SK-N-SH (cell line): ENCODE results near the gene METTL3. TPM values are rescaled to one million over a fixed set of nuclear protein-coding genes. Genes with fewer than 3 reads are reported as not detected.
A peak's percentile ranks its signal among the peaks of the same experiment; 100 is the strongest.

Experiments used
- CTCF ChIA-PET: fragments of 300-600, 350-600 bp; formaldehyde crosslinking; extraction: SDS; loops from one replicate; lab custom pipeline; 2021; lab: Yijun Ruan, JAX
- POLR2A ChIA-PET: fragments of 350-600 bp; sonication (Branson Sonifier 250); formaldehyde crosslinking; extraction: SDS; loops from one replicate; lab custom pipeline; 2020; ENCODE audit warnings: antibody characterized with exemption, inconsistent platforms; lab: Yijun Ruan, JAX
- DNase-seq: peaks from one replicate; pipeline ENCODE4 v3.0.0; 2012
- H2AFZ ChIP-seq: fragments of 200-600 bp; sonication (generic); 2 replicates; pipeline ENCODE4 v1.8.1; 2016; ENCODE audit warnings: antibody characterized with exemption, mild to moderate bottlenecking, low read depth
- H3F3A ChIP-seq: fragments of 200-600 bp; sonication (generic); replicated peaks from 2 replicates; pipeline ENCODE3; 2016; ENCODE audit warnings: antibody characterized with exemption, mild to moderate bottlenecking; ENCODE audit not compliant: insufficient read depth
- H3K27ac ChIP-seq, 2 experiments: fragments of 200-500 bp in 1 of 2; fragments of 200-600 bp in 1 of 2; sonication (Bioruptor generic) in 1 of 2; sonication (generic), shearing (Covaris generic) in 1 of 2; 2 replicates each; pipeline versions ENCODE4 v1.5.1 to v1.6.1; 2014 to 2016; ENCODE audit warnings: low read depth in 2 of 2, inconsistent platforms in 1 of 2, low read length in 1 of 2, mild to moderate bottlenecking in 1 of 2, mixed read lengths in 1 of 2
- H3K27me3 ChIP-seq: fragments of 200-600 bp; sonication (generic), shearing (Covaris generic); 2 replicates; pipeline ENCODE4 v1.6.1; 2016; ENCODE audit warnings: mixed run types; ENCODE audit not compliant: insufficient read depth
- H3K36me3 ChIP-seq, 2 experiments: fragments of 200-500 bp in 1 of 2; fragments of 200-600 bp in 1 of 2; sonication (Bioruptor generic) in 1 of 2; sonication (generic) in 1 of 2; replicated peaks in 1 of 2; 2 replicates each; pipeline versions ENCODE3 to v1.5.1; 2014 to 2016; ENCODE audit warnings: low read length in 1 of 2, mild to moderate bottlenecking in 1 of 2; ENCODE audit not compliant: insufficient read depth in 2 of 2, control insufficient read depth in 1 of 2
- H3K4me1 ChIP-seq, 2 experiments: fragments of 200-500 bp in 1 of 2; fragments of 200-600 bp in 1 of 2; sonication (Bioruptor generic) in 1 of 2; sonication (generic), shearing (Covaris generic) in 1 of 2; 2 replicates each; pipeline versions ENCODE4 v1.5.1 to v1.6.1; 2014 to 2016; ENCODE audit warnings: low read depth in 1 of 2, low read length in 1 of 2, mixed run types in 1 of 2; ENCODE audit not compliant: insufficient read depth in 2 of 2, control insufficient read depth in 1 of 2
- H3K4me2 ChIP-seq: fragments of 200-600 bp; sonication (generic), shearing (Covaris generic); 2 replicates; pipeline ENCODE4 v1.6.1; 2017; ENCODE audit warnings: mixed run types
- H3K4me3 ChIP-seq, 2 experiments: fragments of 200-500 bp in 1 of 2; fragments of 200-600 bp in 1 of 2; sonication (Bioruptor generic) in 1 of 2; sonication (generic), shearing (Covaris generic) in 1 of 2; 2 replicates each; pipeline versions ENCODE4 v1.5.1 to v1.8.1; 2014 to 2016; ENCODE audit warnings: low read depth in 2 of 2, inconsistent platforms in 1 of 2, low read length in 1 of 2, mild to moderate bottlenecking in 1 of 2, mixed read lengths in 1 of 2, moderate library complexity in 1 of 2
- H3K79me2 ChIP-seq: fragments of 200-600 bp; sonication (generic); 2 replicates; pipeline ENCODE4 v1.8.1; 2017; ENCODE audit warnings: mild to moderate bottlenecking; ENCODE audit not compliant: insufficient read depth
- H3K9ac ChIP-seq: fragments of 200-600 bp; sonication (generic); 2 replicates; pipeline ENCODE4 v1.6.1; 2017; ENCODE audit warnings: mixed run types
- H3K9me2 ChIP-seq: fragments of 200-600 bp; sonication (generic); 2 replicates; pipeline ENCODE4 v1.6.1; 2017; ENCODE audit warnings: mixed run types
- H3K9me3 ChIP-seq: fragments of 200-600 bp; sonication (generic); 2 replicates; pipeline ENCODE4 v1.6.1; 2017; ENCODE audit warnings: mixed run types, mild to moderate bottlenecking, moderate library complexity
- H4K20me1 ChIP-seq: fragments of 200-600 bp; sonication (generic); 2 replicates; pipeline ENCODE4 v1.6.1; 2017; ENCODE audit warnings: mild to moderate bottlenecking, mixed run types; ENCODE audit not compliant: insufficient read depth
- EP300 ChIP-seq, 2 experiments: IDR thresholded peaks; 2 replicates each; pipeline versions ENCODE4 v1.4.0 to v1.6.1; 2012; ENCODE audit warnings: borderline replicate concordance in 1 of 2, low read depth in 1 of 2, low read length in 1 of 2
- EZH2phosphoT487 ChIP-seq: fragments of 200-600 bp; sonication (generic); IDR thresholded peaks from 2 replicates; pipeline ENCODE4 v1.6.1; 2017; ENCODE audit warnings: low read depth, mixed run types, mild to moderate bottlenecking, antibody characterized with exemption, moderate library complexity, borderline replicate concordance
- FOSL2 ChIP-seq: IDR thresholded peaks from 2 replicates; pipeline ENCODE4 v1.4.0; 2012; ENCODE audit warnings: low read depth, mild to moderate bottlenecking, moderate library complexity, borderline replicate concordance
- FOXM1 ChIP-seq: IDR thresholded peaks from 2 replicates; pipeline ENCODE4 v1.4.0; 2012; ENCODE audit warnings: low read depth, mild to moderate bottlenecking
- GABPA ChIP-seq: IDR thresholded peaks from 2 replicates; pipeline ENCODE4 v1.4.0; 2012; ENCODE audit warnings: low read depth, mild to moderate bottlenecking
- MEF2A ChIP-seq: IDR thresholded peaks from 2 replicates; pipeline ENCODE4 v1.4.0; 2012; ENCODE audit warnings: low read depth, borderline replicate concordance
- MXI1 ChIP-seq: IDR thresholded peaks from 2 replicates; pipeline ENCODE4 v1.6.1; 2012; ENCODE audit warnings: mild to moderate bottlenecking, low read depth, low read length, improper control_type of control experiment
- RAD21 ChIP-seq: IDR thresholded peaks from 2 replicates; pipeline ENCODE4 v1.6.1; 2012; ENCODE audit warnings: mild to moderate bottlenecking, low read length
- SIN3A ChIP-seq: IDR thresholded peaks from 2 replicates; pipeline ENCODE4 v1.6.1; 2012; ENCODE audit warnings: low read depth, mild to moderate bottlenecking, low read length, moderate library complexity, borderline replicate concordance
- TAF1 ChIP-seq: IDR thresholded peaks from 2 replicates; pipeline ENCODE4 v1.6.1; 2012; ENCODE audit warnings: low read depth, mild to moderate bottlenecking, low read length, moderate library complexity, borderline replicate concordance
- TCF12 ChIP-seq: IDR thresholded peaks from 2 replicates; pipeline ENCODE4 v1.4.0; 2012
- TEAD4 ChIP-seq: IDR thresholded peaks from 2 replicates; pipeline ENCODE4 v1.4.0; 2012; ENCODE audit warnings: mild to moderate bottlenecking, borderline replicate concordance; ENCODE audit not compliant: insufficient read depth
- WGBS: methylation state at CpG from one replicate; pipeline ENCODE4 v1.1.6; 2017; ENCODE audit warnings: low lambda C conversion rate; 5-methylcytosine and 5-hydroxymethylcytosine counted together
- polyA plus RNA-seq, 3 experiments: library from polyadenylated mRNA; depleted of rRNA; stranded (reverse); fragments of >200 nt; gene quantifications; 2 replicates each; pipeline ENCODE4 v1.2.3, GENCODE V29; 2012
- TF ChIP-seq, protein P1 (sequence below): fragments of 200-600 bp; sonication (generic); IDR thresholded peaks from 2 replicates; pipeline ENCODE4 v1.6.1; 2017; ENCODE audit warnings: antibody characterized with exemption, mild to moderate bottlenecking, moderate library complexity
- TF ChIP-seq, protein P2 (sequence below): IDR thresholded peaks from 2 replicates; pipeline ENCODE4 v1.4.0; 2012; ENCODE audit warnings: low read depth
- TF ChIP-seq, protein P3 (sequence below): IDR thresholded peaks from 2 replicates; pipeline ENCODE4 v1.4.0; 2012; ENCODE audit warnings: low read depth, borderline replicate concordance
- TF ChIP-seq, protein P4 (sequence below): IDR thresholded peaks from 2 replicates; pipeline ENCODE4 v1.6.1; 2012; ENCODE audit warnings: mild to moderate bottlenecking, low read depth, low read length, moderate library complexity

The METTL3 gene
- polyA plus RNA-seq, 1 of the 3 experiments (the other 2 are of a cell fraction), result 118 TPM

DNA sequence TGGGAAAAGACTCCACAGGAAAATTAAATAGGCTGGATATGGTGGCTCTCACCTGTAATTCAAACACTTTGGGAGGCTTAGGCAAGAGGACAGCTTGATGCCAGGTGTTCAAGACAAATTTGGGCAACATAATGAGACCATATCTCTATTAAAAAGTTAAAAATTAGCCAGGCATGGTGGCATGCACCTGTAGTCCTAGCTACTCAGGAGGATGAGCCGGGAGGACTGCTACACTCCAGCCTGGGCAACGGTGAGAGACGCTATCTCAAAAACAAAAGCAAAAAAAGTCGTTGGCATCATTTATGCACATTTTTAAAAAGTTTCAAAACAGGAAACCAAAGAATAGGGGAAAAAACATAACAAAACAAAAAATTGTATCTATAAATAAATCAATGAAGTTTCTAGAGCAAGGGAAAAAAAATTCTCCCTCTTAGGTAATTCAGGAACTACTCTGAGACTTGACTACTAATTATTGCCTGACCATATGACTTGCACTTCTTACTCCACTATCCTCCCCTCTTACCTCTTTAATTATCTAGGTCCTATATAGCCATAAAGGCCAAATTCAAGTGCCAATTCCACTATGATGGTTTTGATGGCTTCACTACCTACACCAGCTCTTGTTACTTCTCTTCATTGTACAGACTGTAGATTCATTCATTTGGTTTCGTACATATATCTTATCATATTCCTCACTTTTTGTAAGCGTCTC is 1.6 kb downstream of the METTL3 start:
- peaks cover 64% of the 10 kb centered on the region for H3K79me2 ChIP-seq
- H3K9ac ChIP-seq, result peak overlapping the region; percentile 90; the same call in 1 of the 2 replicates
- H3K27ac ChIP-seq, result peak overlapping the region in 1 of 2 experiments; percentile 84; a peak in 1 of 4 replicates
- H3K4me2 ChIP-seq, result peak overlapping the region; percentile 94
- H2AFZ ChIP-seq, result no peak overlapping the region
- H3K27me3 ChIP-seq, result no peaks in the 10 kb centered on the region
- POLR2A ChIA-PET, result interaction anchor here (1.7 kb wide), 1 partner anchor 9 kb away, joined by 3 read pairs; no protein-coding TSS in a partner anchor
- H3K9me2 ChIP-seq, result no peaks in the 10 kb centered on the region
- H3K9me3 ChIP-seq, result no peaks in the 10 kb centered on the region
- CTCF ChIA-PET, result interaction anchor here (0.6 to 4.6 kb wide), 3 partner anchors 13 to 333 kb away, joined by 3 to 49 read pairs (median 18); no protein-coding TSS in a partner anchor
- TF ChIP-seq TAF1 (no peak), GABPA (no peak), TCF12 (no peak)
- TF ChIP-seq, protein P1, sequence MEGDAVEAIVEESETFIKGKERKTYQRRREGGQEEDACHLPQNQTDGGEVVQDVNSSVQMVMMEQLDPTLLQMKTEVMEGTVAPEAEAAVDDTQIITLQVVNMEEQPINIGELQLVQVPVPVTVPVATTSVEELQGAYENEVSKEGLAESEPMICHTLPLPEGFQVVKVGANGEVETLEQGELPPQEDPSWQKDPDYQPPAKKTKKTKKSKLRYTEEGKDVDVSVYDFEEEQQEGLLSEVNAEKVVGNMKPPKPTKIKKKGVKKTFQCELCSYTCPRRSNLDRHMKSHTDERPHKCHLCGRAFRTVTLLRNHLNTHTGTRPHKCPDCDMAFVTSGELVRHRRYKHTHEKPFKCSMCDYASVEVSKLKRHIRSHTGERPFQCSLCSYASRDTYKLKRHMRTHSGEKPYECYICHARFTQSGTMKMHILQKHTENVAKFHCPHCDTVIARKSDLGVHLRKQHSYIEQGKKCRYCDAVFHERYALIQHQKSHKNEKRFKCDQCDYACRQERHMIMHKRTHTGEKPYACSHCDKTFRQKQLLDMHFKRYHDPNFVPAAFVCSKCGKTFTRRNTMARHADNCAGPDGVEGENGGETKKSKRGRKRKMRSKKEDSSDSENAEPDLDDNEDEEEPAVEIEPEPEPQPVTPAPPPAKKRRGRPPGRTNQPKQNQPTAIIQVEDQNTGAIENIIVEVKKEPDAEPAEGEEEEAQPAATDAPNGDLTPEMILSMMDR, result no peak
- TF ChIP-seq, protein P2, sequence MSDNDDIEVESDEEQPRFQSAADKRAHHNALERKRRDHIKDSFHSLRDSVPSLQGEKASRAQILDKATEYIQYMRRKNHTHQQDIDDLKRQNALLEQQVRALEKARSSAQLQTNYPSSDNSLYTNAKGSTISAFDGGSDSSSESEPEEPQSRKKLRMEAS, result no peak
- TF ChIP-seq, all 33 proteins: peak for 0
- Histone ChIP-seq H4K20me1 (no peaks in the 10 kb centered on the region), H3K4me3 (peak overlapping the region; percentile 78 to 89), H3K36me3 (peaks cover 8 to 19% of the 10 kb centered on the region in 2 experiments), H3K4me1 (peaks cover 0 to 9% of the 10 kb centered on the region in 2 experiments; a peak in 3 of 4 replicates), H3F3A (peaks cover 6% of the 10 kb centered on the region)
- WGBS, result 79% methylated on average over 6 of the region's 6 CpGs
- no peak for DNase-seq

DNA sequence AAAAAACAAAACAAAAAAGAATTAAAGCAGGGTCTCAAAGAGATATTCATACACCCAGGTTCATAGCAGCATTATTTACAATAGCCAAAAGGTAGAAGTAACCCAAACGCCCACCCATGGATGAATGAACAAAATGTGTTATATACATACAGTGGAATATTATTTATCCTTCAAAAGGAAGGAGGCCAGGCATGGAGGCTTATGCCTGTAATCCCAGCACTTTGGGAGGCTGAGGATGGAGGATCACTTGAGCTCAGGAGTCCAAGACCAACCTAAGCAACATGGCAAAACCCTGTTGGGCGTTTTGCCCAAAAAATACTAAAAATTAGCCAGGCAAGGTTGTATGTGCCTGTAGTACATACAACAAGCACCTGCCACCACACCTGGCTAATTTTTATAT is 4.6 kb downstream of the METTL3 start:
- H3K27me3 ChIP-seq, result no peaks in the 10 kb centered on the region
- H3F3A ChIP-seq, result peaks cover 19% of the 10 kb centered on the region
- H3K9ac ChIP-seq, result no peak overlapping the region
- WGBS, result 92% methylated on average over 2 of the region's 2 CpGs
- H3K4me1 ChIP-seq, result peaks cover 9 to 10% of the 10 kb centered on the region in 2 experiments; a peak in 3 of 4 replicates
- H3K4me2 ChIP-seq, result no peak overlapping the region
- no peak for DNase-seq
- H4K20me1 ChIP-seq, result no peaks in the 10 kb centered on the region
- H3K27ac ChIP-seq, result no peak overlapping the region
- peaks cover 76% of the 10 kb centered on the region for H3K79me2 ChIP-seq
- H3K9me3 ChIP-seq, result no peaks in the 10 kb centered on the region
- H2AFZ ChIP-seq, result no peak overlapping the region
- ChIA-PET CTCF (no interaction called here), POLR2A (no interaction called here)
- no peak overlapping the region for H3K4me3 ChIP-seq
- H3K36me3 ChIP-seq, result peaks cover 28 to 39% of the 10 kb centered on the region in 2 experiments
- H3K9me2 ChIP-seq, result no peaks in the 10 kb centered on the region
- TF ChIP-seq MXI1, result no peak
- TF ChIP-seq, protein P3, sequence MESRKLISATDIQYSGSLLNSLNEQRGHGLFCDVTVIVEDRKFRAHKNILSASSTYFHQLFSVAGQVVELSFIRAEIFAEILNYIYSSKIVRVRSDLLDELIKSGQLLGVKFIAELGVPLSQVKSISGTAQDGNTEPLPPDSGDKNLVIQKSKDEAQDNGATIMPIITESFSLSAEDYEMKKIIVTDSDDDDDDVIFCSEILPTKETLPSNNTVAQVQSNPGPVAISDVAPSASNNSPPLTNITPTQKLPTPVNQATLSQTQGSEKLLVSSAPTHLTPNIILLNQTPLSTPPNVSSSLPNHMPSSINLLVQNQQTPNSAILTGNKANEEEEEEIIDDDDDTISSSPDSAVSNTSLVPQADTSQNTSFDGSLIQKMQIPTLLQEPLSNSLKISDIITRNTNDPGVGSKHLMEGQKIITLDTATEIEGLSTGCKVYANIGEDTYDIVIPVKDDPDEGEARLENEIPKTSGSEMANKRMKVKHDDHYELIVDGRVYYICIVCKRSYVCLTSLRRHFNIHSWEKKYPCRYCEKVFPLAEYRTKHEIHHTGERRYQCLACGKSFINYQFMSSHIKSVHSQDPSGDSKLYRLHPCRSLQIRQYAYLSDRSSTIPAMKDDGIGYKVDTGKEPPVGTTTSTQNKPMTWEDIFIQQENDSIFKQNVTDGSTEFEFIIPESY, result no peak
- TF ChIP-seq, protein P4, sequence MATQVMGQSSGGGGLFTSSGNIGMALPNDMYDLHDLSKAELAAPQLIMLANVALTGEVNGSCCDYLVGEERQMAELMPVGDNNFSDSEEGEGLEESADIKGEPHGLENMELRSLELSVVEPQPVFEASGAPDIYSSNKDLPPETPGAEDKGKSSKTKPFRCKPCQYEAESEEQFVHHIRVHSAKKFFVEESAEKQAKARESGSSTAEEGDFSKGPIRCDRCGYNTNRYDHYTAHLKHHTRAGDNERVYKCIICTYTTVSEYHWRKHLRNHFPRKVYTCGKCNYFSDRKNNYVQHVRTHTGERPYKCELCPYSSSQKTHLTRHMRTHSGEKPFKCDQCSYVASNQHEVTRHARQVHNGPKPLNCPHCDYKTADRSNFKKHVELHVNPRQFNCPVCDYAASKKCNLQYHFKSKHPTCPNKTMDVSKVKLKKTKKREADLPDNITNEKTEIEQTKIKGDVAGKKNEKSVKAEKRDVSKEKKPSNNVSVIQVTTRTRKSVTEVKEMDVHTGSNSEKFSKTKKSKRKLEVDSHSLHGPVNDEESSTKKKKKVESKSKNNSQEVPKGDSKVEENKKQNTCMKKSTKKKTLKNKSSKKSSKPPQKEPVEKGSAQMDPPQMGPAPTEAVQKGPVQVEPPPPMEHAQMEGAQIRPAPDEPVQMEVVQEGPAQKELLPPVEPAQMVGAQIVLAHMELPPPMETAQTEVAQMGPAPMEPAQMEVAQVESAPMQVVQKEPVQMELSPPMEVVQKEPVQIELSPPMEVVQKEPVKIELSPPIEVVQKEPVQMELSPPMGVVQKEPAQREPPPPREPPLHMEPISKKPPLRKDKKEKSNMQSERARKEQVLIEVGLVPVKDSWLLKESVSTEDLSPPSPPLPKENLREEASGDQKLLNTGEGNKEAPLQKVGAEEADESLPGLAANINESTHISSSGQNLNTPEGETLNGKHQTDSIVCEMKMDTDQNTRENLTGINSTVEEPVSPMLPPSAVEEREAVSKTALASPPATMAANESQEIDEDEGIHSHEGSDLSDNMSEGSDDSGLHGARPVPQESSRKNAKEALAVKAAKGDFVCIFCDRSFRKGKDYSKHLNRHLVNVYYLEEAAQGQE, result no peak
- TF ChIP-seq FOXM1, result no peak
- TF ChIP-seq EZH2phosphoT487, result no peak
- TF ChIP-seq EP300 (IDR thresholded peaks at IDR 0.05; ENCODE audit: borderline replicate concordance in 1 of 2, low read depth in 1 of 2, low read length in 1 of 2), result no peak
- no peak for TF ChIP-seq TEAD4
- TF ChIP-seq FOSL2, result no peak
- TF ChIP-seq SIN3A, result no peak
- TF ChIP-seq MEF2A, result no peak
- no peak for TF ChIP-seq TAF1
- TF ChIP-seq RAD21, result no peak
